ENCODE data around the gene SLC6A18. TPM values are rescaled to one million over a fixed set of nuclear protein-coding genes. Genes with fewer than 3 reads are reported as not detected.

SLC6A18 gene
- total and polyA plus RNA-seq, 2 of the 4 experiments (the other 2 are of a cell fraction) = not detected

DNA sequence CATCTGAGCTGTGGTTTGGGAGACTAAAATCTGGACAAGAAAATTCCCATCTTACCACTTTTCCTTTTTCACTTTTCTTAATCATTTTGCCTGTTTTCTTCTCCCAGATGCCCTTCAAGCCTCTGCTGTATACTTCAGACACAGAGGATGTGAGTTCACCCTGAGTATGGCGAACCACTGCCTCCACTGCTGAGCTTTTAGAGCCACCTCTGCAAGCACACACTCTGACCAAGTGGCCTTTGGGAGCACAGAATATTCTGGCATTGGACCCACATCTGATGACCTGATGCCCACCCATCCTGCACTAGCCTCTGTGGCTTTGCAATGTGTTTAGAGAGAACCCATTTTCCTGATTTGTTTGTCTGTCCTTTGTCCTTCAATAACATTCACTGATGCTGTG is 37.2 kb downstream of the SLC6A18 start:
- no peak overlapping the region for H3K4me3 ChIP-seq (ENCODE audit: insufficient read depth, low read depth, low read length)
- dilution Hi-C loops (cut with HindIII; ENCODE audit: low sequenced_read_pairs, unreplicated experiment) = no loop called here
- no peak overlapping the region for H2AK5ac ChIP-seq (ENCODE audit: low read depth, low read length)
- H3K9me3 ChIP-seq (ENCODE audit: control insufficient read depth, insufficient read depth, low read length) = peaks cover 57% of the 10 kb centered on the region
- H3K56ac ChIP-seq (ENCODE audit: extremely low read depth, insufficient read depth, low read length) = no peak overlapping the region
- no peak overlapping the region for H2BK120ac ChIP-seq (ENCODE audit: low read depth, low read length)
- ChIA-PET CTCF (no interaction called here), POLR2A (ENCODE audit: unreplicated experiment) (no interaction called here)
- no peak for ATAC-seq (ENCODE audit: low read depth)
- H4K20me1 ChIP-seq (ENCODE audit: insufficient read depth, low read length) = no peaks in the 10 kb centered on the region
- H2AFZ ChIP-seq (replicated peaks; ENCODE audit: low read length, poor library complexity) = no peak overlapping the region
- no peak overlapping the region for H2BK15ac ChIP-seq (ENCODE audit: low read depth, low read length)
- H2BK20ac ChIP-seq (ENCODE audit: low read depth, low read length) = no peak overlapping the region
- H3K14ac ChIP-seq (replicated peaks; ENCODE audit: low read depth, low read length) = no peak overlapping the region
- no peak overlapping the region for H2BK5ac ChIP-seq (ENCODE audit: low read depth, low read length, poor library complexity, severe bottlenecking)
- no peak overlapping the region for H2AK9ac ChIP-seq (replicated peaks; ENCODE audit: low read depth, low read length, poor library complexity)
- intact Hi-C loops (cut with micrococcal nuclease) = no loop called here
- no peak overlapping the region for H4K8ac ChIP-seq (ENCODE audit: low read depth in 2 of 2, low read length in 2 of 2)
- peak; percentile 6 for DNase-seq
- H3K4ac ChIP-seq (ENCODE audit: low read depth, low read length) = no peak overlapping the region
- no peaks in the 10 kb centered on the region for H3K79me1 ChIP-seq (ENCODE audit: low read depth in 1 of 2, low read length in 2 of 2)
- H4K91ac ChIP-seq (ENCODE audit: insufficient read depth, low read depth, low read length) = no peak overlapping the region
- H3K18ac ChIP-seq (ENCODE audit: low read depth, low read length) = no peak overlapping the region
- no peak overlapping the region for H3K4me2 ChIP-seq (ENCODE audit: low read depth, low read length)
- H3K27me3 ChIP-seq (ENCODE audit: control insufficient read depth, insufficient read depth, low read length) = no peaks in the 10 kb centered on the region
- H3K4me1 ChIP-seq (ENCODE audit: control insufficient read depth, insufficient read depth, low read length) = no peaks in the 10 kb centered on the region
- in situ Hi-C loops (cut with MboI; ENCODE audit: low sequenced_read_pairs) = no loop called here
- TF ChIP-seq SMC3 (IDR thresholded peaks at IDR 0.05; ENCODE audit: low read depth, low read length) (no peak), CEBPB (IDR thresholded peaks at IDR 0.05; ENCODE audit: low read depth, low read length) (no peak), POLR2A (IDR thresholded peaks at IDR 0.05; ENCODE audit: low read depth, low read length) (no peak), RFX5 (IDR thresholded peaks at IDR 0.05; ENCODE audit: low read depth, low read length) (no peak), RAD21 (IDR thresholded peaks at IDR 0.05; ENCODE audit: low read length) (no peak), FOS (IDR thresholded peaks at IDR 0.05; ENCODE audit: low read depth, low read length) (no peak), ELK1 (IDR thresholded peaks at IDR 0.05; ENCODE audit: borderline replicate concordance, low read depth, low read length) (no peak), MAFK (IDR thresholded peaks at IDR 0.05; ENCODE audit: low read depth, low read length) (no peak), MAZ (IDR thresholded peaks at IDR 0.05; ENCODE audit: borderline replicate concordance, low read depth, low read length) (no peak), NFE2L2 (IDR thresholded peaks at IDR 0.05; ENCODE audit: low read depth, low read length) (no peak), RCOR1 (IDR thresholded peaks at IDR 0.05; ENCODE audit: insufficient replicate concordance, low read length) (no peak)
- no TSS peak for BruUV-seq (replicated peaks)
- H3K9me1 ChIP-seq (ENCODE audit: insufficient read depth, low read length) = no peaks in the 10 kb centered on the region
- 56% methylated on average over 1 of the region's 1 CpG; no CpG with 5 or more reads in 1 of the 2 experiments for WGBS, 2 experiments (ENCODE audit: extremely low coverage in 2 of 2, insufficient read length in 1 of 2)
- H3K27ac ChIP-seq (ENCODE audit: insufficient read depth, low read length) = no peak overlapping the region
- H4K5ac ChIP-seq (ENCODE audit: low read depth, low read length) = no peak overlapping the region
- H3K9ac ChIP-seq (ENCODE audit: low read depth, low read length) = no peak overlapping the region
- H3K23ac ChIP-seq (ENCODE audit: low read depth, low read length) = no peak overlapping the region
- H3K36me3 ChIP-seq (ENCODE audit: control insufficient read depth, insufficient read depth, low read length) = no peaks in the 10 kb centered on the region
